ENCODE measurements around the gene KRTAP10-6.
"Not testable (repeated sequence)": the region's sequence is repeated elsewhere in the genome, so short reads cannot be mapped to it uniquely, and the experiment has no call there.

KRTAP10-6 gene

GRCh38 chr21:44595524-44595923 lies 3.2 kb upstream of the KRTAP10-6 start:
- H3K9ac ChIP-seq (ENCODE audit: low read depth, low read length, poor library complexity, severe bottlenecking) = no peak overlapping the region
- no peaks in the 10 kb centered on the region for H3K9me3 ChIP-seq (ENCODE audit: insufficient read depth, low read depth, low read length)
- H3K36me3 ChIP-seq (ENCODE audit: insufficient read depth, low read length) = no peaks in the 10 kb centered on the region
- H3F3A ChIP-seq (ENCODE audit: low read depth) = no peaks in the 10 kb centered on the region
- no peaks in the 10 kb centered on the region for H3K27me3 ChIP-seq (ENCODE audit: insufficient read depth, low read length, poor library complexity, severe bottlenecking)
- no peak overlapping the region for H3K4me3 ChIP-seq (ENCODE audit: low read length, poor library complexity, severe bottlenecking)
- H3K4me1 ChIP-seq (ENCODE audit: insufficient read depth, low read length, poor library complexity, severe bottlenecking) = no peaks in the 10 kb centered on the region
- H3K79me2 ChIP-seq (ENCODE audit: insufficient read depth, low read length) = no peaks in the 10 kb centered on the region
- H4K20me1 ChIP-seq (ENCODE audit: insufficient read depth, low read length, poor library complexity, severe bottlenecking) = no peaks in the 10 kb centered on the region
- no peak overlapping the region for H2AFZ ChIP-seq (ENCODE audit: low read length)
- TF ChIP-seq CTCF (conservative IDR thresholded peaks at IDR 0.05; ENCODE audit: low read length) (no peak), EZH2phosphoT487 (IDR thresholded peaks at IDR 0.05; ENCODE audit: borderline replicate concordance) (no peak)
- no peak overlapping the region for H3K4me2 ChIP-seq (ENCODE audit: low read depth, low read length, poor library complexity, severe bottlenecking)
- no peaks in the 10 kb centered on the region for H3K9me2 ChIP-seq (replicated peaks; ENCODE audit: low read depth, low read length)

GRCh38 chr21:44594406-44594916 lies 2.2 kb upstream of the KRTAP10-6 start:
- H4K20me1 ChIP-seq (ENCODE audit: insufficient read depth, low read length, poor library complexity, severe bottlenecking) = no peaks in the 10 kb centered on the region
- TF ChIP-seq EZH2phosphoT487 (IDR thresholded peaks at IDR 0.05; ENCODE audit: borderline replicate concordance) (no peak), CTCF (conservative IDR thresholded peaks at IDR 0.05; ENCODE audit: low read length) (no peak)
- H3K36me3 ChIP-seq (ENCODE audit: insufficient read depth, low read length) = no peaks in the 10 kb centered on the region
- no peaks in the 10 kb centered on the region for H3K79me2 ChIP-seq (ENCODE audit: insufficient read depth, low read length)
- H3K4me2 ChIP-seq (ENCODE audit: low read depth, low read length, poor library complexity, severe bottlenecking) = no peak overlapping the region
- no peak overlapping the region for H2AFZ ChIP-seq (ENCODE audit: low read length)
- H3K4me1 ChIP-seq (ENCODE audit: insufficient read depth, low read length, poor library complexity, severe bottlenecking) = no peaks in the 10 kb centered on the region
- no peaks in the 10 kb centered on the region for H3K27me3 ChIP-seq (ENCODE audit: insufficient read depth, low read length, poor library complexity, severe bottlenecking)
- no peaks in the 10 kb centered on the region for H3K9me3 ChIP-seq (ENCODE audit: insufficient read depth, low read depth, low read length)
- no peaks in the 10 kb centered on the region for H3K9me2 ChIP-seq (replicated peaks; ENCODE audit: low read depth, low read length)
- no peak overlapping the region for H3K4me3 ChIP-seq (ENCODE audit: low read length, poor library complexity, severe bottlenecking)
- H3F3A ChIP-seq (ENCODE audit: low read depth) = no peaks in the 10 kb centered on the region
- H3K9ac ChIP-seq (ENCODE audit: low read depth, low read length, poor library complexity, severe bottlenecking) = no peak overlapping the region

- Histone ChIP-seq H3K4me2 (ENCODE audit: low read depth, low read length, poor library complexity, severe bottlenecking) (no peak overlapping the region), H3K27me3 (ENCODE audit: insufficient read depth, low read length, poor library complexity, severe bottlenecking) (no peaks in the 10 kb centered on the region), H3K79me2 (ENCODE audit: insufficient read depth, low read length) (no peaks in the 10 kb centered on the region), H3K4me1 (ENCODE audit: insufficient read depth, low read length, poor library complexity, severe bottlenecking) (no peaks in the 10 kb centered on the region), H3F3A (ENCODE audit: low read depth) (no peaks in the 10 kb centered on the region), H3K9me2 (replicated peaks; ENCODE audit: low read depth, low read length) (no peaks in the 10 kb centered on the region), H3K9ac (ENCODE audit: low read depth, low read length, poor library complexity, severe bottlenecking) (no peak overlapping the region), H3K4me3 (ENCODE audit: low read length, poor library complexity, severe bottlenecking) (no peak overlapping the region), H2AFZ (ENCODE audit: low read length) (no peak overlapping the region), H3K9me3 (ENCODE audit: insufficient read depth, low read depth, low read length) (no peaks in the 10 kb centered on the region), H4K20me1 (ENCODE audit: insufficient read depth, low read length, poor library complexity, severe bottlenecking) (no peaks in the 10 kb centered on the region), H3K36me3 (ENCODE audit: insufficient read depth, low read length) (no peaks in the 10 kb centered on the region)
- TF ChIP-seq EZH2phosphoT487 (IDR thresholded peaks at IDR 0.05; ENCODE audit: borderline replicate concordance) (no peak), CTCF (conservative IDR thresholded peaks at IDR 0.05; ENCODE audit: low read length) (no peak)
These were observed 1.5 kb upstream of the KRTAP10-6 start for GRCh38 chr21:44593598-44594405.

- H3K9me3 ChIP-seq (ENCODE audit: insufficient read depth, low read depth, low read length); H3K79me2 ChIP-seq (ENCODE audit: insufficient read depth, low read length); H4K20me1 ChIP-seq (ENCODE audit: insufficient read depth, low read length, poor library complexity, severe bottlenecking); H3K36me3 ChIP-seq (ENCODE audit: insufficient read depth, low read length); H3F3A ChIP-seq (ENCODE audit: low read depth); H3K4me2 ChIP-seq (ENCODE audit: low read depth, low read length, poor library complexity, severe bottlenecking); H3K9me2 ChIP-seq (replicated peaks; ENCODE audit: low read depth, low read length); H3K9ac ChIP-seq (ENCODE audit: low read depth, low read length, poor library complexity, severe bottlenecking); H3K4me3 ChIP-seq (ENCODE audit: low read length, poor library complexity, severe bottlenecking); H3K27me3 ChIP-seq (ENCODE audit: insufficient read depth, low read length, poor library complexity, severe bottlenecking); H3K4me1 ChIP-seq (ENCODE audit: insufficient read depth, low read length, poor library complexity, severe bottlenecking); H2AFZ ChIP-seq (ENCODE audit: low read length): not testable (repeated sequence)
These were observed 539 bp downstream of the KRTAP10-6 start for GRCh38 chr21:44591801-44592130.

- not testable (repeated sequence) for H3K27me3 ChIP-seq (ENCODE audit: insufficient read depth, low read length, poor library complexity, severe bottlenecking); H3K9me3 ChIP-seq (ENCODE audit: insufficient read depth, low read depth, low read length); H3F3A ChIP-seq (ENCODE audit: low read depth); H3K4me1 ChIP-seq (ENCODE audit: insufficient read depth, low read length, poor library complexity, severe bottlenecking); H3K9ac ChIP-seq (ENCODE audit: low read depth, low read length, poor library complexity, severe bottlenecking); H4K20me1 ChIP-seq (ENCODE audit: insufficient read depth, low read length, poor library complexity, severe bottlenecking); H3K9me2 ChIP-seq (replicated peaks; ENCODE audit: low read depth, low read length); H3K4me3 ChIP-seq (ENCODE audit: low read length, poor library complexity, severe bottlenecking); H3K36me3 ChIP-seq (ENCODE audit: insufficient read depth, low read length); H3K4me2 ChIP-seq (ENCODE audit: low read depth, low read length, poor library complexity, severe bottlenecking); H3K79me2 ChIP-seq (ENCODE audit: insufficient read depth, low read length); H2AFZ ChIP-seq (ENCODE audit: low read length)
These were observed 1.2 kb downstream of the KRTAP10-6 start for GRCh38 chr21:44590897-44591800.

Data from Loucy (cell line).